ENCODE measurements around the gene CP. TPM values are rescaled to one million over a fixed set of nuclear protein-coding genes. Genes with fewer than 3 reads are reported as not detected.

CP gene
- total RNA-seq, 2 experiments from 2014 or later = not detected

GRCh38 chr3:149129326-149130205 is 92.1 kb downstream of the CP start, which contains the start of gene HPS3:
Gene HPS3 (plus strand): TSS chr3:149129638. CDS start chr3:149129724, 86 bp downstream.
- TF ChIP-seq, protein P1, sequence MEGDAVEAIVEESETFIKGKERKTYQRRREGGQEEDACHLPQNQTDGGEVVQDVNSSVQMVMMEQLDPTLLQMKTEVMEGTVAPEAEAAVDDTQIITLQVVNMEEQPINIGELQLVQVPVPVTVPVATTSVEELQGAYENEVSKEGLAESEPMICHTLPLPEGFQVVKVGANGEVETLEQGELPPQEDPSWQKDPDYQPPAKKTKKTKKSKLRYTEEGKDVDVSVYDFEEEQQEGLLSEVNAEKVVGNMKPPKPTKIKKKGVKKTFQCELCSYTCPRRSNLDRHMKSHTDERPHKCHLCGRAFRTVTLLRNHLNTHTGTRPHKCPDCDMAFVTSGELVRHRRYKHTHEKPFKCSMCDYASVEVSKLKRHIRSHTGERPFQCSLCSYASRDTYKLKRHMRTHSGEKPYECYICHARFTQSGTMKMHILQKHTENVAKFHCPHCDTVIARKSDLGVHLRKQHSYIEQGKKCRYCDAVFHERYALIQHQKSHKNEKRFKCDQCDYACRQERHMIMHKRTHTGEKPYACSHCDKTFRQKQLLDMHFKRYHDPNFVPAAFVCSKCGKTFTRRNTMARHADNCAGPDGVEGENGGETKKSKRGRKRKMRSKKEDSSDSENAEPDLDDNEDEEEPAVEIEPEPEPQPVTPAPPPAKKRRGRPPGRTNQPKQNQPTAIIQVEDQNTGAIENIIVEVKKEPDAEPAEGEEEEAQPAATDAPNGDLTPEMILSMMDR (conservative IDR thresholded peaks at IDR 0.05; ENCODE audit: low read length) = no peak
- TF ChIP-seq EZH2phosphoT487 (IDR thresholded peaks at IDR 0.05; ENCODE audit: borderline replicate concordance, low read depth, low read length) = no peak
- Histone ChIP-seq H4K20me1 (ENCODE audit: insufficient read depth, low read length) (0 out of 2 replicates have a peak, but pooled peaks cover 3% of the 10 kb centered on the region), H3K36me3 (ENCODE audit: insufficient read depth, low read length) (peaks cover 11% of the 10 kb centered on the region; the same call in 1 of the 2 replicates), H3K79me2 (ENCODE audit: insufficient read depth, low read depth, low read length) (peaks cover 40% of the 10 kb centered on the region), H3K27ac (ENCODE audit: low read depth, low read length, poor library complexity, severe bottlenecking) (peak within 1 kb of the TSS; percentile 48), H3K4me2 (ENCODE audit: low read length) (peak within 1 kb of the TSS; percentile 89), H2AFZ (ENCODE audit: low read length) (peak within 1 kb of the TSS; percentile 94), H3K4me1 (ENCODE audit: insufficient read depth, low read length, poor library complexity, severe bottlenecking) (peaks cover 35% of the 10 kb centered on the region), H3K4me3 (ENCODE audit: low read depth, low read length, poor library complexity, severe bottlenecking) (peak within 1 kb of the TSS; percentile 86), H3K9me2 (ENCODE audit: insufficient read depth, low read length) (no peaks in the 10 kb centered on the region), H3K9me3 (ENCODE audit: low read length) (no peaks in the 10 kb centered on the region)
- DNase-seq (ENCODE audit: low spot score) = peak; percentile 95
- intact Hi-C loops (cut with micrococcal nuclease; ENCODE audit: unreplicated experiment) = loop anchor here (1.0 to 10.0 kb wide), 5 partner anchors 17 to 485 kb away; partner anchors contain the start of gene GYG1
- BruUV-seq (replicated peaks) = no TSS peak
- ChIA-PET CTCF (ENCODE audit: unreplicated experiment) (interaction anchor here (0.7 to 1.7 kb wide), 5 partner anchors 9 to 142 kb away, joined by 3 to 6 read pairs (median 3); partner anchors contain the start of gene GYG1), POLR2A (interaction anchor here (0.5 to 8.9 kb wide), 25 partner anchors 10 to 900 kb away, joined by 3 to 55 read pairs (median 4); no protein-coding TSS in a partner anchor)

DNA sequence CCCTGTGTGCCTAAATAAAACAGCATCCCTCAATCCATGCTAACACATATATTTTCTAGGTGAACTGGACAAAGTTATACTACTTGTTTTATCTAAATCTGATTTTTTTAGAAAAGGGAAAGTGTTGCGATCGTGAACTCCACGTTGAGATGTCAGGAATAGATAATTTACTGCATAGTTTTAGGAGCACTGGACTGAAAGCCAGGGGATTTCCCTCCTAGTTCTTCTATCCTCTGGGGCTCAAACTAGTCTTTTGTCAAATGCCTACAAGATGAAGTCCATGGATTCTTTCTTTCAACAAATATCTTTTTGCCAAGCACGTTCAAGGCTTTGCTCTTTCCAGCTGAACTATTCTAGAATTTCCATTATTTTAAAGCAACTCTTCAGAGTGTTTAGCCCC is 92.8 kb downstream of the CP start:
- TF ChIP-seq, protein P1 (conservative IDR thresholded peaks at IDR 0.05; ENCODE audit: low read length) = no peak
- TF ChIP-seq EZH2phosphoT487 (IDR thresholded peaks at IDR 0.05; ENCODE audit: borderline replicate concordance, low read depth, low read length) = no peak
- peak; percentile 13 for DNase-seq (ENCODE audit: low spot score)
- Histone ChIP-seq H3K4me2 (ENCODE audit: low read length) (peak overlapping the region; percentile 89), H3K27ac (ENCODE audit: low read depth, low read length, poor library complexity, severe bottlenecking) (peak overlapping the region; percentile 23), H3K9me3 (ENCODE audit: low read length) (no peaks in the 10 kb centered on the region), H3K4me3 (ENCODE audit: low read depth, low read length, poor library complexity, severe bottlenecking) (peak overlapping the region; percentile 86), H3K79me2 (ENCODE audit: insufficient read depth, low read depth, low read length) (peaks cover 37% of the 10 kb centered on the region), H3K9me2 (ENCODE audit: insufficient read depth, low read length) (no peaks in the 10 kb centered on the region), H2AFZ (ENCODE audit: low read length) (peak overlapping the region; percentile 94), H3K36me3 (ENCODE audit: insufficient read depth, low read length) (peaks cover 4% of the 10 kb centered on the region; the same call in 1 of the 2 replicates), H4K20me1 (ENCODE audit: insufficient read depth, low read length) (0 out of 2 replicates have a peak, but pooled peaks cover 3% of the 10 kb centered on the region), H3K4me1 (ENCODE audit: insufficient read depth, low read length, poor library complexity, severe bottlenecking) (peaks cover 35% of the 10 kb centered on the region)
- CTCF ChIA-PET (ENCODE audit: unreplicated experiment) = interaction anchor here (1.7 kb wide), 1 partner anchor 8 kb away, joined by 6 read pairs; no protein-coding TSS in a partner anchor
- TSS peak; percentile 76 for BruUV-seq (replicated peaks)
- POLR2A ChIA-PET = interaction anchor here (0.6 to 8.9 kb wide), 13 partner anchors 11 to 174 kb away, joined by 3 to 55 read pairs (median 5); no protein-coding TSS in a partner anchor
- intact Hi-C loops (cut with micrococcal nuclease; ENCODE audit: unreplicated experiment) = loop anchor here (1.0 to 10.0 kb wide), 5 partner anchors 17 to 486 kb away; partner anchors contain the start of gene GYG1
